Measurements from ENCODE around the gene KRTAP4-7. TPM values are rescaled to one million over a fixed set of nuclear protein-coding genes. Genes with fewer than 3 reads are reported as not detected.

The KRTAP4-7 gene
- total RNA-seq, 1 experiment from 2014 or later: not detected

GRCh38 chr17:41101586-41102259 lies 17.8 kb downstream of the KRTAP4-7 start, which contains the start of gene KRTAP4-16:
KRTAP4-16 (minus strand) TSS chr17:41102209; CDS start chr17:41102209, 0 bp downstream.
- H2BK15ac ChIP-seq (ENCODE audit: low read depth, low read length): no peak within 1 kb of the TSS
- peak; percentile 77 for DNase-seq
- no peak within 1 kb of the TSS for H4K5ac ChIP-seq (ENCODE audit: insufficient read length, low read depth, low read length)
- H3K14ac ChIP-seq (ENCODE audit: insufficient read depth, low read length): no peak within 1 kb of the TSS
- no peak within 1 kb of the TSS for H3K56ac ChIP-seq (ENCODE audit: insufficient read length, low read depth, low read length)
- H2AFZ ChIP-seq (ENCODE audit: low read length): no peak within 1 kb of the TSS
- no peak within 1 kb of the TSS for H3K27ac ChIP-seq (ENCODE audit: insufficient read length, low read depth, low read length)
- no CpG with 5 or more reads among the region's 10 CpGs for WGBS (ENCODE audit: extremely low coverage, insufficient read length, low lambda C conversion rate)
- Mint-ChIP-seq H3K27me3 (ENCODE audit: low read depth) (peaks cover 1% of the 10 kb centered on the region; the same call in 1 of the 2 replicates), H3K4me1 (peaks cover 35 to 37% of the 10 kb centered on the region in 2 experiments), H3K9me3 (no peaks in the 10 kb centered on the region; a peak in 2 of 5 replicates), H3K4me3 (no peak within 1 kb of the TSS; a peak in 1 of 5 replicates), H3K27ac (peak within 1 kb of the TSS in 1 of 3 experiments; percentile 73; a peak in 3 of 7 replicates), H3K36me3 (ENCODE audit: insufficient read depth in 1 of 3, low read depth in 3 of 3) (no peaks in the 10 kb centered on the region)
- no peak within 1 kb of the TSS for H3K23ac ChIP-seq (ENCODE audit: insufficient read length, low read depth, low read length)
- no peaks in the 10 kb centered on the region for H3K79me1 ChIP-seq (ENCODE audit: insufficient read depth, low read depth, low read length, poor library complexity, severe bottlenecking)
- H3K4me1 ChIP-seq (ENCODE audit: insufficient read depth, low read length): no peaks in the 10 kb centered on the region; the same call in 1 of the 2 replicates
- H4K8ac ChIP-seq (replicated peaks; ENCODE audit: insufficient read length, low read depth, low read length): no peak within 1 kb of the TSS
- no peak within 1 kb of the TSS for H3K18ac ChIP-seq (ENCODE audit: insufficient read length, low read depth, low read length)
- no peak within 1 kb of the TSS for H2BK12ac ChIP-seq (ENCODE audit: insufficient read length, low read depth, low read length)
- H3K27me3 ChIP-seq (ENCODE audit: insufficient read depth, low read length): no peaks in the 10 kb centered on the region
- H3K23me2 ChIP-seq (ENCODE audit: insufficient read length, low read depth, low read length, poor library complexity, severe bottlenecking): no peaks in the 10 kb centered on the region
- H2BK120ac ChIP-seq (ENCODE audit: low read depth, low read length, poor library complexity, severe bottlenecking): no peak within 1 kb of the TSS
- no peak within 1 kb of the TSS for H2BK20ac ChIP-seq (ENCODE audit: low read depth, low read length, poor library complexity, severe bottlenecking)
- H4K20me1 ChIP-seq (ENCODE audit: control insufficient read depth, insufficient read depth, insufficient read length): no peaks in the 10 kb centered on the region
- H3K9me3 ChIP-seq (ENCODE audit: control insufficient read depth, low read depth, low read length): no peaks in the 10 kb centered on the region
- no peak for TF ChIP-seq CTCF (conservative IDR thresholded peaks at IDR 0.05)
- no peak within 1 kb of the TSS for H3K4ac ChIP-seq (ENCODE audit: low read depth, low read length)
- H2BK5ac ChIP-seq (ENCODE audit: insufficient read length, low read length): no peak within 1 kb of the TSS
- H3K79me2 ChIP-seq (ENCODE audit: insufficient read depth, low read length): no peaks in the 10 kb centered on the region
- no peak within 1 kb of the TSS for H3K4me2 ChIP-seq (ENCODE audit: insufficient read depth, insufficient read length, low read length)
- no peak within 1 kb of the TSS for H2AK5ac ChIP-seq (ENCODE audit: insufficient read length, low read length)
- H4K91ac ChIP-seq (ENCODE audit: insufficient read length, low read depth, low read length): no peak within 1 kb of the TSS
- H3K9ac ChIP-seq (ENCODE audit: extremely low read depth, insufficient read length, low read length): no peak within 1 kb of the TSS
- H3T11ph ChIP-seq (ENCODE audit: low read length): no peak within 1 kb of the TSS
